Measurements from ENCODE around the gene ZNF407.

The ZNF407 gene

GRCh38 chr18:74942319-74942910, 344.7 kb downstream of the ZNF407 start:
- POLR2A ChIA-PET: no interaction called here
- CTCF ChIA-PET: interaction anchor here (0.7 to 1.4 kb wide), 2 partner anchors 11 to 35 kb away, joined by 3 to 4 read pairs; no protein-coding TSS in a partner anchor
- no peak for TF ChIP-seq CTCF (IDR thresholded peaks at IDR 0.05; ENCODE audit: control extremely low read depth, extremely low read depth, low read depth, missing control alignments)
- peak; percentile 31 for DNase-seq (ENCODE audit: extremely low spot score)

DNA sequence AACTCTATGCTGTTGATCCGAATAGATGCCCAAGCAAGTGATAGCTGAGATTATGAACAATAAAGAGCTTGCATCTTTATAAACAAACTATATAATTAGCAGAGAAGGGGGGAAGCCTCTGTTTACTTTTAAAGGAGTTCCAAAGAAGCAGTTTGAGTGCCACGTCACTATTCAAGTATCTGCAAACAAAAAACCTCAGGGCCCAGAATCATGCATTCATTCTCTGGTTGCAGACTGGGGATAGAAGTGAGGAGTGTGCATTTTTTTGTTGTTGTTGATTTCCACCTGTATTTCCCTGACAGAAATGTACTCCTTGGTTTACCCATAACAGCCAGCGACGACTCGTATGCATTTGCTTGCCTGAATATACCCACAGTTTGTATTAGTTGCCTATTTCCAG, 347.0 kb downstream of the ZNF407 start:
- ChIA-PET POLR2A (no interaction called here), CTCF (no interaction called here)
- TF ChIP-seq CTCF (IDR thresholded peaks at IDR 0.05; ENCODE audit: control extremely low read depth, extremely low read depth, low read depth, missing control alignments): no peak
- no peak for DNase-seq (ENCODE audit: extremely low spot score)

DNA sequence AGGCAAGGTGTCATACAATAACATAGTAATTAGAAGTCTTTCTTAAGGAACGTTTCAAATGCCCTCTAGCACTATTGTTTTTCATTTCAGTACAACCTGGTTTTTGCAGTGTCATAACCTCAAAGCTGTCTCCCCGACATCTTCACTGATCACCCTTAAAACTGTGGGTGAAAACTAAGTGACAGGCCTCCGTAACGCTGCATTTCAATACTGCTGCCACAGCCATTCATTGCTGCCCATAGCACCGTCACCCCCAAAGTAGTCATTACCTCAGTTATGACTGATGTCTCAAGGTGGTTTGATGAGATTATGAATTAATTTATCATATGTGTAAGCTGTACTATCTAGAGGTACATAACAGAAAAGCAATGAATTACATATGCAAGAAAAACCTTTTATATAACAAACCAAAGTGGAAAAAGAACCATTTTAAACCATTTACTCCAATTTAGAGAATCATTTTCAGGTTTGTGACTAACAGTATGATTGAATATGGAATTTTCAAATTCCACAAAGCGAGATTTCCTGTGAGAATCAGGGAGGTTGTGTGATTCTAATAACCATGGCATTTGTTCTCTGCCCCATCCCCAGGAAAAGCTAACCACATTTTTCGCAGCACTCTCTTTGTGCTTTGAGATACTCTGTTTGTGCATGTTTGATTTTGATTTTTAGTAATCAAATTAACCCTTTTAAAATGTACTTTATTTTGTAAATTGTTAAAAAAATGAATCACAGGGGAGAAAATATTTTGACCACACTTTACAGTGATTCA, 348.3 kb downstream of the ZNF407 start:
- CTCF ChIA-PET: interaction anchor here (2.4 kb wide), 1 partner anchor 11 kb away, joined by 7 read pairs; no protein-coding TSS in a partner anchor
- TF ChIP-seq CTCF (IDR thresholded peaks at IDR 0.05; ENCODE audit: control extremely low read depth, extremely low read depth, low read depth, missing control alignments): no peak
- DNase-seq (ENCODE audit: extremely low spot score): no peak

DNA sequence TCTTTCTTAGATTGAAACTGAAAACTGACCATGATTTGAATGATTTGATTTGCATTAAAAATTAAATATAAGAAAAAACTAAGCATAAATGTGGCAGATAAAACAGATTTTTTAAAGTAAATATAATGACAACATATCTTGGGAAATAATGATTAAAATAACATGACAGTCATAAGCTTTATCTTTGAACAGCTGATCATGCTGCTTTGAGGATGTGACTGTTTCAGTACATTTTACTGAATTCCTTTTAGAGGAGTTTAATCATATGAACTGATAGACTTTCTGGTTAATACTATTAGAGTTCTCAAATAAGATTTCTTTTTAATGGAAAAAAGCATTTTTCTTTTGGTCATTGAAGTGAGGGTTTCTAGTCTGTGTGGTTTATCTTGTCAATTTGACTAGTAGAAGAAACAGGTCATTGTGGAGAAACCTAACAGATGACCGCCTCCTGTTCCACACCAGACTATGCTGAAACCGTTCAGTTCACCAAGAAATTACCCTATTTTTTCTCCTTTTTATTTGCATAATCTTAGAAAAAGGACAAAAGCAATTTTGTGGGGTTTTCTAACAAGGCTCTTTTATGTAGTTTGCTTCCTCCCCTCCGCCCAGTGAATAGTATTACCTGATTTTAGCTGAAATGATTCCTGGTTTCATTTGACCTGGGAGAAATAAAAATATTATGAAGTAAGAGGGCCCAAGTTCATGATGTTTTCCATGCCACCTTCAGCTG, 349.1 kb downstream of the ZNF407 start:
- POLR2A ChIA-PET: no interaction called here

More for the DNA sequence above, 348.3 kb downstream of the ZNF407 start:
- POLR2A ChIA-PET: no interaction called here

GRCh38 chr18:74947417-74947816, 349.7 kb downstream of the ZNF407 start:
- no peak for DNase-seq (ENCODE audit: extremely low spot score)
- ChIA-PET POLR2A (no interaction called here), CTCF (interaction anchor here (1.1 to 2.4 kb wide), 4 partner anchors 9 to 50 kb away, joined by 3 to 7 read pairs (median 5); no protein-coding TSS in a partner anchor)

More for the DNA sequence above, 349.1 kb downstream of the ZNF407 start:
- DNase-seq (ENCODE audit: extremely low spot score): no peak
- TF ChIP-seq CTCF (IDR thresholded peaks at IDR 0.05; ENCODE audit: control extremely low read depth, extremely low read depth, low read depth, missing control alignments): no peak
- CTCF ChIA-PET: interaction anchor here (2.1 to 2.4 kb wide), 2 partner anchors 11 to 49 kb away, joined by 5 to 7 read pairs; no protein-coding TSS in a partner anchor

More at GRCh38 chr18:74947417-74947816, 349.7 kb downstream of the ZNF407 start:
- no peak for TF ChIP-seq CTCF (IDR thresholded peaks at IDR 0.05; ENCODE audit: control extremely low read depth, extremely low read depth, low read depth, missing control alignments)

Data from GM10248 (cell line).